Measurements from ENCODE around the gene MPP7.

DNA sequence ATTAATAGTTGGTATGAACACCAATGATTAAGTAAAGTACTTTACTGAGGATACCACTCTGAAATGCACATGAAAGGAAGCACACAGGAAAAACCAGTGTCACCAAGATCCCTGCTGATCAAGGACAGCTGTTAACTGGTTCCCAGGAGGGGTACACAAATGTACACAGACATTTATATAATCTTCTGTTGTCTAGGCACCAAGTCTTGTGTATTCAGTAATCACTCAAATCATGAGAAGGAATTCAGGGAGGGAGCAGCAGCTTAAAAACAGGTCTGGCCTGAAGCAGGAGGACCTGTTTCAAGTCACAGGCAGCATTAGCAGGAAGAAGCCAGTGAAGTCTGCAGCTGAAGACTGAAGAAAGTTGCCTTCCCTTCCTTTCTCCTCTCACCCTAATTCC, 18.7 kb downstream of the MPP7 start:
- TF ChIP-seq, protein P1, sequence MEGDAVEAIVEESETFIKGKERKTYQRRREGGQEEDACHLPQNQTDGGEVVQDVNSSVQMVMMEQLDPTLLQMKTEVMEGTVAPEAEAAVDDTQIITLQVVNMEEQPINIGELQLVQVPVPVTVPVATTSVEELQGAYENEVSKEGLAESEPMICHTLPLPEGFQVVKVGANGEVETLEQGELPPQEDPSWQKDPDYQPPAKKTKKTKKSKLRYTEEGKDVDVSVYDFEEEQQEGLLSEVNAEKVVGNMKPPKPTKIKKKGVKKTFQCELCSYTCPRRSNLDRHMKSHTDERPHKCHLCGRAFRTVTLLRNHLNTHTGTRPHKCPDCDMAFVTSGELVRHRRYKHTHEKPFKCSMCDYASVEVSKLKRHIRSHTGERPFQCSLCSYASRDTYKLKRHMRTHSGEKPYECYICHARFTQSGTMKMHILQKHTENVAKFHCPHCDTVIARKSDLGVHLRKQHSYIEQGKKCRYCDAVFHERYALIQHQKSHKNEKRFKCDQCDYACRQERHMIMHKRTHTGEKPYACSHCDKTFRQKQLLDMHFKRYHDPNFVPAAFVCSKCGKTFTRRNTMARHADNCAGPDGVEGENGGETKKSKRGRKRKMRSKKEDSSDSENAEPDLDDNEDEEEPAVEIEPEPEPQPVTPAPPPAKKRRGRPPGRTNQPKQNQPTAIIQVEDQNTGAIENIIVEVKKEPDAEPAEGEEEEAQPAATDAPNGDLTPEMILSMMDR (IDR thresholded peaks at IDR 0.05) = no peak
- TF ChIP-seq POLR2A (IDR thresholded peaks at IDR 0.05; ENCODE audit: low read depth) = no peak

Data from esophagus muscularis mucosa (tissue), 3 donors.